NK-92 (cell line): Measurements from ENCODE around the gene CCDC39.

ENCODE experiments used
- DNase-seq: peaks from one replicate; lab custom pipeline; 2025; ENCODE audit not compliant: unreplicated experiment; lab: John Stamatoyannopoulos, UW

CCDC39 gene

GRCh38 chr3:180679178-180680096 lies at the start of gene CCDC39:
Gene CCDC39, minus strand, starts transcription at chr3:180679489. Its CDS starts 109 bp downstream, at chr3:180679380.
- no peak for DNase-seq

GRCh38 chr3:180720012-180720411 lies 40.7 kb upstream of the CCDC39 start:
- DNase-seq: no peak

GRCh38 chr3:180707896-180708295 lies 28.6 kb upstream of the CCDC39 start:
- no peak for DNase-seq

GRCh38 chr3:180705619-180706018 lies 26.3 kb upstream of the CCDC39 start:
- DNase-seq: no peak

- DNase-seq: no peak
Measured at GRCh38 chr3:180704532-180704931, 25.2 kb upstream of the CCDC39 start.

GRCh38 chr3:180700941-180701340 lies 21.7 kb upstream of the CCDC39 start:
- DNase-seq: no peak

GRCh38 chr3:180698760-180699270 lies 19.5 kb upstream of the CCDC39 start:
- no peak for DNase-seq

- DNase-seq: no peak
Measured at GRCh38 chr3:180694321-180694720, 15.0 kb upstream of the CCDC39 start.

- no peak for DNase-seq
Measured at GRCh38 chr3:180693656-180694055, 14.4 kb upstream of the CCDC39 start.

- DNase-seq: no peak
Measured at GRCh38 chr3:180690061-180690460, 10.8 kb upstream of the CCDC39 start.

GRCh38 chr3:180684807-180685206 lies 5.5 kb upstream of the CCDC39 start:
- no peak for DNase-seq

- no peak for DNase-seq
Measured at GRCh38 chr3:180683816-180684215, 4.5 kb upstream of the CCDC39 start.

- DNase-seq: no peak
Measured at GRCh38 chr3:180680097-180680430, 775 bp upstream of the CCDC39 start.

GRCh38 chr3:180678231-180678630 lies 1.1 kb downstream of the CCDC39 start:
- DNase-seq: no peak

GRCh38 chr3:180661444-180661843 lies 17.8 kb downstream of the CCDC39 start:
- DNase-seq: no peak

GRCh38 chr3:180657094-180657493 lies 22.2 kb downstream of the CCDC39 start:
- DNase-seq: no peak

- no peak for DNase-seq
Measured at GRCh38 chr3:180656406-180656805, 22.9 kb downstream of the CCDC39 start.

- no peak for DNase-seq
Measured at GRCh38 chr3:180646187-180646790, 33.0 kb downstream of the CCDC39 start.

GRCh38 chr3:180640987-180641386 lies 38.3 kb downstream of the CCDC39 start:
- no peak for DNase-seq

- DNase-seq: no peak
Measured at GRCh38 chr3:180633722-180634121, 45.6 kb downstream of the CCDC39 start.

- DNase-seq: no peak
Measured at GRCh38 chr3:180631317-180631716, 48.0 kb downstream of the CCDC39 start.

GRCh38 chr3:180630371-180630770 lies 48.9 kb downstream of the CCDC39 start:
- no peak for DNase-seq
